Endothelial cell of hepatic sinusoid (primary cell): Measurements from ENCODE around the gene STOML3.
"Not testable (repeated sequence)": the region's sequence is repeated elsewhere in the genome, so short reads cannot be mapped to it uniquely, and the experiment has no call there.

ENCODE experiments used
- in situ Hi-C: cut with HindIII; loops from 2 replicates; pipeline ENCODE4 v1.10.0; 2017; ENCODE audit warnings: low sequenced_read_pairs

STOML3 gene, protein sequence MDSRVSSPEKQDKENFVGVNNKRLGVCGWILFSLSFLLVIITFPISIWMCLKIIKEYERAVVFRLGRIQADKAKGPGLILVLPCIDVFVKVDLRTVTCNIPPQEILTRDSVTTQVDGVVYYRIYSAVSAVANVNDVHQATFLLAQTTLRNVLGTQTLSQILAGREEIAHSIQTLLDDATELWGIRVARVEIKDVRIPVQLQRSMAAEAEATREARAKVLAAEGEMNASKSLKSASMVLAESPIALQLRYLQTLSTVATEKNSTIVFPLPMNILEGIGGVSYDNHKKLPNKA

DNA sequence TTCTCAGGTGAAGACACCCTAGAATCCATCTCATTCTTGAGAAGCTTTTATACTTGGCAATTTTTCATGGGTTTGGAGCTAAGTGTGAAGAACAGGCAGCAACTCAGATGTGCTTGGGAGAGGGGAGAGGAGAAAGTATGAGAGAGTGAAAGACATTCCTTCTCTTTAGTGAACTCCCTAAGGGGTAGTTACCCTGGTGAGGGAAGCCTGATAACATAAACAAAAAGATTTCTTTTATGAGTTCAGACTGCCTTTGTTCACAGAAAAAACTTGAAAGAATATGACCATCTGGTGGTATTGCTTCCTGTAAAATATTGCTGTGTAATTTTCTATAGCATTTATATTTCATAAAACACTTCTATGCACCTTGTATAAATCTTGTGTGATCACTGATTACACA lies at the start of gene STOML3:
STOML3 (minus strand) TSS at position 139 of the 400 bp plus-strand sequence; CDS start at position 29, 110 bp downstream.
- in situ Hi-C loops: no loop called here

DNA sequence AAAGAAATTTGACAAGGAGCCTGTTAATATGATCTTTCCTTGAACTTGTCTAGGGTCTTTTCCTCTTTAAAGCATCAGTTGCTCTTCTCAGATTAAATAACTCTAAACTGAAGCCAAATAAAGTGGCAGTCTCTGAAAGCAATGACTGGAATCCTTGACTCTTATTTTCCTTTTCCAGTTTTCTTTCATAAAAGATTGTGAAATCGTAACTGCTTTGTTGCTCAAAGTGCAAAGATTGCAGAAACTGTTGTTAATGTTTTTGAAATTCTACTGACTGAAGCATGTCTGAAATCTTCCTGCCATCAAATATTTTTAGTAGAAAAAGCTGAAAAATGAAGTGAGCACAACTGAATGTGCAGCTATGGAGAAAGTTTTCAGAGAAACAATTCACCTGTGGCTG lies 49.6 kb upstream of the STOML3 start:
- in situ Hi-C loops: no loop called here

DNA sequence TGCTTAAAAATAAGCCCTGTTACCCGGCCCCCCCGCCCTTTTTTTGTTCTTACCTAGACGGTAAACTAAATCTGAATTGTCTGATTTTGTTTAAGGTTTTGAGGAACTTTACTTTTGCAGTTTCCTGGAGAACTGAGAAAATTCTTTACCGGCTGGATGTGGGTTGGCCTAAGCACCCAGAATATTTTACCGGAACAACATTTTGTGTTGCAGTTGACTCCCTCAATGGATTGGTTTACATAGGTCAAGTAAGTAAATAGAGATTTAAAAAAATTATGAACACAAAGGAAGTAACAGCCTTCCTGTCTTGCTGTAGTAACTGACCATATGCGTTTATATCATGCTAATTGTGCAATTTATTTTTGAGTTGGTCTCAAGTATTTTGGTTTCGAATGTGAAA lies 48.4 kb upstream of the STOML3 start:
- in situ Hi-C loops: no loop called here

DNA sequence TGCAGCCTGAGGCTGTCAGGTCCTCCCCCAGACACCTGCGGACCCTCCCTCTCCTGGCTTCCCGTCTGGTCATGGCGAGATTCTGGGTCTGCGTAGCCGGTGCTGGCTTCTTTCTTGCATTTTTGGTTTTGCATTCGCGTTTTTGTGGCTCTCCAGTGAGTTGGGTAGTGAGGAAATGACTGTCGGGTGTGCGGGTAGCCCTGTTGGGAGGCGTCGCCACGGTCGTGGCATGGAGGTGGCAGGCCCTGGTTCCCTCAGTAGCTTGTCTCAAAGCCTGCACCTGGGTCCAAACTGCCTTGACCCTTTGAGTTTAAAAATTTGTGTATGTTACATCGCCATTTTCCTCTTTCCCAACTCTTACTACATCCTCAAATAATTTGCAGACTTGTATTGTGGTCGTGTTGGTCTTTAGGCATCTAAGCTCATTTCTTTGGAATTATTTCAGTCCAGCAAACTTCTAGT lies 48.0 kb upstream of the STOML3 start:
- in situ Hi-C loops: no loop called here

DNA sequence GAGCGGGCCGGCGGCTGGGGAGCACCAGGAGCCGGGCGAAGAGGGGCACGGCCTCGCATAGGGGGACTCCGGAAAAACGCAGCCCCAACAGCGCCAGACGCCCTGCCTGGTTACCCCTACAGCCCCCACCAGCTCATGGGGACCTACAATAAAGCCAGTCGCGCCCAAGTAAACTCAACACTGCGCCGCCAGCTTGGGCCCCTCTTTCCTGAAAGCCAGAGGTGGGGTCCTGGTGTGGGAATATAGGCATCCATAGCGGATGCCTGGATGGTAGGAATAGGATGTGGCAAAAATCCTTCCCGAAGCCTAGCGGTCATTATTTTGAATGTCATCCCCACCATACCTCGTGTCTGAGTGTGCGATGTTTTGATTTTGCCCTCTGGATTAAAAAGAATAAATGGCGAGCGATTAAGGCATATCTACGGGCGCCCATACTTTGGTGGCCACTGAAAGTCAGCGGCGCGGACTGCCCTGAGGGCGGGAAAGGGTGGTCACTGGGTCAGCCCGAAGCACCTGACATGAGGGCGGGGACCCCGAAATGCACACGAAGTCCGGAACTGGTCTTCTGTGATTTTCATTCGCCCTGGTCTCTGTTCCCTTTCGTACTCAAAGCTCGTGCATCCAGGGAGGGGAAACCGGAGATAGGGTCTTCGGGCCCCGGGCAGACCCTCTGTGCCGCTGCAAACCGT lies 47.4 kb upstream of the STOML3 start, which contains the start of the genes NHLRC3 and PROSER1:
NHLRC3 (plus strand) TSS at position 577 of the 689 bp plus-strand sequence. CDS start 184 bp downstream, outside the sequence.
PROSER1 (minus strand) TSS at position 210 of the 689 bp plus-strand sequence. CDS start 847 bp downstream, outside the sequence.
- in situ Hi-C loops: no loop called here

DNA sequence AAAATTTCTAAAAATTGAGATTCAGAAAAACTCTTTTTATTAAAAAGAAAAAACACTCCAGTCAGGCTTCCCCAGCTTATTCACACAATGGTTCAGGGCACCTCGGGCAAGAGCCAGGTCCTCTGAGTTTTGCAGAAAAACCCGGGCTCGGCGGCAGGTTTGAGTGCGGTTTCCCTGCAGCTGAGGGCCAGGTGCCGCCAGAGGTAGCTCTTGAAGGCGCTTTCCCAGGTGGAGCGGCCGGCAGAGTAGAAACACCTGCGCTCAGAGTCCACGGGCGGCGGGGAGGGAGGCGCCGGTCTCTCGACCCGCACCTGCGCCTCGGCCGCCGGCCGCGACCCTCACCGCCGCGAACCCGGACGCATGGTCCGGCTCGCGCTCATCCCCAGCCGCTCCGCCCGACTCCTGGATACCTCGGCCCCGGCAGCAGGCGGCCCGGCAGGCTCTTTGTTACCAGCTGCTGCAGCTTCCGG lies 46.8 kb upstream of the STOML3 start:
- in situ Hi-C loops: no loop called here

DNA sequence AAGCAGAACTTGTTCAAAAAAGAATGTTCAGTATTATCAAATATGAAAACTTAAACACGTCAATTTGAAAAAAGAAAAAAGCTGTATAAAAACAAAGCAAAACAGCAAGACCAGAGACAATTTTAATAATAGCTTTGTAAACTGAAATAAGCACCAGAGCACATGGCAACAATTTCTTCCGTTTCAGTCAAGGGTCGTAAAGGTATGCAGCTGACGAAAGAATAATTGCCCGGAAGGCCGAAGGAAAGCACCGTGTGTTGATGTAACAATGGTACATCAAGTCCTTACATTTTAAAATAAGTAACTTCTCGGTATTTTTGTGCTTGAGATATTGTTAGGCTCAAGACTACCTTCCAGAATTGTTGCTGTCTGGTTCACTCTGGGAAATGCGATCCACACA lies 45.6 kb upstream of the STOML3 start:
- in situ Hi-C loops: no loop called here

DNA sequence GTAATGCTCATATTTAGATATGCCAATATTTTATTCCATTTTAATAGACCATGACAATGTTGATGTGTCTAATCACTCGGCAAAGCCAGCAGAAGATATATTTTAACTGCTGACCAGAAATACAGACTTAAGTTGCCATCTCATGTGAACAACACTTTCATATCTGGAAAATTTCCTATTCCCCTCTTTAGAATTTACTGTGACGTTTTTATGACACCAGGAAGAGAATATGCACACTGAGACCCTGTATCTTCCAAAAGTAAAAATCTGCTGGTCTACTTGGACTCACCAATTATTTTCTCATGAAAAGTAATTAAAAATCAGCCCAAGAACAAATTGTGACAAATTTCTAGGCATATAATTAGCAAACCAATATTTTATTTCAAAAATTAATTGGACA lies 45.2 kb upstream of the STOML3 start:
- in situ Hi-C loops: no loop called here

DNA sequence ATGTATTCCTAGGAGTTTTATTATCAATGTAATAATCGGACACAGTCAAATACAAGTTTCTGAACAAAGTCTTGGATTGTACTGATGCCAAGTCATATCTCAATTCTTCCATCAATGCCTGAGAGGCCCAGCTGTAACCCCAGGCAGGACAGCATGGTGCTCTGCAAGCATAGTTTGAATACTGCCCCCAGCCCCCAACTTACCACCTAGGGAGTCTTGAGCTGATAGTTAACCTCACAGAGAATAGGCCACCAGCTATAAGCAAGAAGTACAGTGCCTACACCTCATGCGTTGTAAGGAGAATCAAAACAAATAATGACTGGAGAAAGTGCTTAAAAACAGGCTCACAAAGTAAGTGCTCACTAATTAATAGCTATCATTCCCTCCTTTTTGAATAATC lies 44.6 kb upstream of the STOML3 start:
- in situ Hi-C loops: no loop called here

DNA sequence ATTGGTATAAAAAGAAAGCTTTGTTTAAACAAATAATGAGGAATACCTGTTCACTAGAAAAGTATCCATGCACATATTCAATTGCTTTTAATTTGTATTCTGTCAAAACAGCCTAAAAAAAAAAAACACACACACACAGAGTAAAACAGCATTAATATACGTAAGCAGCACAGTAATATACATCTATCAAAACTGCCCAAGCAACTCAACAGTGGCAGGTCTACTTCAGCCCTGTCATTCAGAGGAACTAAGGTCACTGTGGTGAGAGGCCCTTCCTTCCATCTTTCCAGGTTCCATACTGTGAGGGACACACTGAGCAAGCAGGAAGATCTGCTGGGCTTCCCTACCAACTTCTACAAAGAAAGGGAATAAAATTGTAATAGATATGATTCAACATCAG lies 43.5 kb upstream of the STOML3 start:
- in situ Hi-C loops: no loop called here

DNA sequence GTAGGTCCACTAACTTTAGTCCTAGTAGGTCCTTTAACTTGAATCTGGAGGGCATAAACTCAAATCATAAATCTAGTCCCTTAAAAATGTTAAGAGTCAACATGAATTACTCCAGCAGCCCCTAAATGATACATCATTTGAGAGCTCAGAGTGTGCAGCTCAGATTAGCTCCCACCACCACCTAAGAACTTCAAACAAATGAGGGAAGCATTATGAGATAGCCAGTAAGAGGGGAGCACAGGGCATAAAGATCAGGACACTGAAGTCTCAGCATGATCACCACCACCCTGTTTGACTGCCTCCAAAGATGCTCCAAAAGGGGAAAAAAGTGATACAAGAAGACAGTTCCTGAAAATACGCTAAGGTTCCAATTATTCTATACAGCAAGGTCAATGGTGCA lies 41.5 kb upstream of the STOML3 start:
- in situ Hi-C loops: no loop called here

DNA sequence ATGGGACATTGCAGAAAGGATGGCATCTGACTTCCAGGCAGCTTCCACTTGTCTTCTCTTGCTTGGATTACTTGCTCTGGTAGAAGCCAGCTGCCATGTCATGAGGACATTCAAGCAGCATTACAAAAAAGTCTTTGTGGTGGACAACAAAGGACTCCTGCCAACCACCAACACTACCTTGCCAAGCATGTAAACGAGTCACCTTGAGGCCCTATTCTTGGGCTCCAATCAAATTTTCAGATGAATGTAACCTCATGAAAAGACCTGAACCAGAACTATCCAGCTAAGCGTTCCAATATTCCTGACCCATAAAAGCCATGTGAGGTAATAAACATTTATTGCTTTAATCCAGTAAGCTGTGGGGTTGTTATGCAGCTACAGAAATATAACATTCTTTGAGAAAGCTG lies 34.8 kb upstream of the STOML3 start:
- in situ Hi-C loops: no loop called here

DNA sequence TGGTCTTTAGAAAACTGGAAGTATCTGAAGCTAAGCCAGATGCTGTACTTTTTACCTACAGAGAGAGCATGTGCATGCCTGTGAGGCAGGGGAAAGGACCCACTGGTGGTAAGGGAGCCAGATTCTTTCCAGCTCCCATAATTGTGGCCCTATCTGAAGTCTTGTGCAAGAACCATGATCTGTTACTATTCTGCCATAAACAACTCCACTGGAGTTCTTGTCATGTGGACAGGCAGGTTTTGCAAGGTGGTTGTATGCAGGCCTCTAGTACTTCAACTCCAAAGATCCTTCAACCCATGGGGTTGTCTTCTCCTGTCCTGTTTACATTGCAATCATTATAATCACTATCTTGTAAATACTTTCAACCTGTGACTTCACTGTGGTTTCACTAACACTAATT lies 33.1 kb upstream of the STOML3 start:
- in situ Hi-C loops: no loop called here

DNA sequence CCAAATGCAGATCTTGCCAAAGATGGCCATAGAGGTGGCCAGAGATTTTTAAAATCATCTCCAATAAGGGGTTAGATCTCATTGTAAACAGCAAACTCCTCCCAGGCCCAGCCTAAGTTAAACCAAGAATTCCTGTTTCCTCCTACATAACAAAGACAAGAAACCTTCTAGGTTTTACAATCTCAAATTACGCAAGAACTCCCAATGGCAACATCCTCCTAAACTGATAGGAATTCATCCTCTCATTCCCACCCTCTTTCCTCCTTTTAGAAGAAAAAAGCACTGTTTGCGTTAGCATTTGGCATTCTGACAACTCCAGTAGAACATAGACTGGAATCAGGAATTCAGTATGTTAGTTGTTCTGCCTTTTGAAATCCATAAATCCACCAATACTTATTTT lies 32.7 kb upstream of the STOML3 start:
- in situ Hi-C loops: no loop called here

DNA sequence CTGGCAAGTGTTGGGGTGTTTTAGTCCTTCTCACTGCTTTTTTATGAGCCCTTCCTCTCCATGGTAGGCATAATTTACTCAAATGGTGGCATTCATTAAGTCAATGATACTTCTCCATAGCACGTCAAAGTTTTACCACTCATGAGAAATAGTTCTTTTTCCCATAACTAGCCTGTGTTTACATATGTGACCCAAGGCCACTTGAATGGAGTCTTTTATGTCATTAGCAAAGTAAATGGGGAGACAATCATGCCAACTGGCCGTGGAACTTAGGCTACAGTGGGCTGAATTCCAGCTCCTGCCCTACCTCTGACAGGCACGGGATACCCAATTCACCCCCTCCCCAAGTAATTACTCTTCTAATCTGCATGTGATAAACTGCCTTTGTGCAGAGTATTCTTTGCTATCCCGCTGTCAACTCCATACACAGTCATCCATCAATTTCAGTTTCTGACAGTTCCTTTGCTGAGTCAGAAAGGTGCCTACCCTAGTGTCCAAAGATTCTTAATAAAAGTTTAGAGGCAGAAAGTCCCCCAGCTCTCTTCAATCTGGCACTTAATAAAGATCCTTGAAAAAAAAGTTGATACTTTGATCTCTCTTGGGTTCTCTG lies 30.3 kb upstream of the STOML3 start:
- in situ Hi-C loops: no loop called here

DNA sequence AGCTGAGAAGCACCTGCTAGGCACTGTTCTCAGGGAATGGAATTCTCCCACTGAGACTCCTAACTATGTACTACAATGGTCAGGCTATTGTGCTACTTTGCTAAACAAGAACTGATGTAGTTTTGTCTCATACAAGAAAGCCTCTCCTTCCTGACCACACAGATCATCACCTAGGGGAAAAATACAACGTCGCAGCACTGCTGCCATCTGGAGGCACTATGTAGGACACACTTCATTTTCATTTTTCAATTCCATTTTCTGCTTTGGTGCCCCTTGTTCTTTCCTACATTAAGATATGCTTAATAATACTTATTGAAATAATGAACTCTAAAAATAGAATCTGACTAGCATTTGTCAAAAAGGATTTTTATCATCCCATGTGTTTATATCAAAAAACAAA lies 26.2 kb upstream of the STOML3 start:
- in situ Hi-C loops: no loop called here

DNA sequence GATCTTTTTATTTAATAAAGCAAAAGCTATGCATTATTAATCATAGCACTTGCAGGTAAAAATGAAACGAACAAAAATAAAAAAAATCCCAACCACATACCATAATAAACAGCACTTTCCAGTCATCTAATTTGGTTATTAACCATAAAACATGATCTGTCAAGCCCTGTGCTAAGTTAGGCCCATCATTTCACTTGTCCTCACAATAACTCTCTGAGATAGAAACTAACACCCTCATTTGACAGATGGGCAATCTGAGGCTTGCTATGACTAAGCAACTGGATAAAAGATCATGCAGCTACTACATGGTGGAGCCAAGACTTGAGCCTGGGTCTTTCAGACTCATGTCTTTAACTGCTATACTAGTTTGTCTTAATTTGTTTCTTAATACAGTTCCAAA lies 25.5 kb upstream of the STOML3 start:
- in situ Hi-C loops: no loop called here

DNA sequence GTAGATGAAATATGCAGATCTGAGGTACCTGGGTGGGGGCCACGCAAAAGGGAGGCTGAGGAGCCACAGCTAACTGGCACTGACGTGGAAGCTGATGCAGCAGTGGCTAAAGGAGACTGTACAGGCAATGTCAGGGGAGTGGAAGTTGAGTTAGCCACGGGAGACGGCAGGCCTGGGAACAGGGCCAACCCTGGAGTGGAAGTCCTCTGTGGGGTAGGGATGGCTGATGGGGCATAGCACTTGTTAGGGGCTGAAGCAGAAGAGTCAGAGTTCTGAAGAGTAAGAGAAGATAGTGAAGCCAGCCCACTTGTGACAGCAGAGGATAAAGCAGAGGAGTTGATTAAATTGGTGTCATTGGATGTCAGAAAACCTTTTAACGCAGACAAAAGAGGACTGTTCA lies 22.8 kb upstream of the STOML3 start:
- in situ Hi-C loops: no loop called here

DNA sequence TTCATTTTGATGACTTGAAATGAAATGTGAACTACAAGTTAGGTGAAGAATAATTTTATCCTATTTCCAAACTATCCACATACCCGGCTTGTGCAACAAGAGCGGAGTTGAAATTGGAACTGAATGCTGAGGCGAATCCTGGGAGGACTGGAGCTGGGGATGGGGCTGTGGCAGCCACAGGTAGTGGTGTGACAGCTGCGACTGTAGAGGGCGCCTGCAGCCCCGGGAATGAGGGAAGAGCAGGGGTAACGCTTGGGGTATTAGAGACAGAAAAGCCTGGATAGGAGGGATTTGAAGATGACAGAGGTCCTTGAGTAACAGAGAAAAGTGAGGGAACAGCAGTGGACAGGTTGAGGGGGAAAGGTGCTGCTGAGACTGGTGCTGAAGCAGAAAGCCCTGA lies 22.0 kb upstream of the STOML3 start:
- in situ Hi-C loops: no loop called here

DNA sequence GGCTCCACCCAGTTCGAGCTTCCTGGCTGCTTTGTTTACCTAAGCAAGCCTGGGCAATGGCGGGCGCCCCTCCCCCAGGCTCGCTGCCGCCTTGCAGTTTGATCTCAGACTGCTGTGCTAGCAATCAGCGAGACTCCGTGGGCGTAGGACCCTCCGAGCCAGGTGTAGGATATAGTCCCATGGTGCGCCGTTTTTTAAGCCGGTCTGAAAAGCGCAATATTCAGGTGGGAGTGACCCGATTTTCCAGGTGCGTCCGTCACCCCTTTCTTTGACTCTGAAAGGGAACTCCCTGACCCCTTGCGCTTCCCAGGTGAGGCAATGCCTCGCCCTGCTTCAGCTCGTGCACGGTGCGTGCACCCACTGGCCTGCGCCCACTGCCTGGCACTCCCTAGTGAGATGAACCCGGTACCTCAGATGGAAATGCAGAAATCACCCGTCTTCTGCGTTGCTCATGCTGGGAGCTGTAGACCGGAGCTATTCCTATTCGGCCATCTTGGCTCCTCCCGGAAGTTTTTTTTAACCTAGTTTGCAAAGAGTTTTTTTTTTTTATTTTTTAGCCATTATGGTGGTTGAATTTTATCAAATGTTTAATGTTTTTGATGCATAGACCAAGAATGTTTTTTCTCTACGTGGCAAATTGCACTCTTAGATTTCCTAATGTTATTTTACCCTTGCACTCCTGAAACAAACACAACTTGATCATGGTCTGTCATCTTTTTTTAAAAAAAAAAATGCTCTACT lies 15.9 kb upstream of the STOML3 start:
- in situ Hi-C loops: not testable (repeated sequence)

DNA sequence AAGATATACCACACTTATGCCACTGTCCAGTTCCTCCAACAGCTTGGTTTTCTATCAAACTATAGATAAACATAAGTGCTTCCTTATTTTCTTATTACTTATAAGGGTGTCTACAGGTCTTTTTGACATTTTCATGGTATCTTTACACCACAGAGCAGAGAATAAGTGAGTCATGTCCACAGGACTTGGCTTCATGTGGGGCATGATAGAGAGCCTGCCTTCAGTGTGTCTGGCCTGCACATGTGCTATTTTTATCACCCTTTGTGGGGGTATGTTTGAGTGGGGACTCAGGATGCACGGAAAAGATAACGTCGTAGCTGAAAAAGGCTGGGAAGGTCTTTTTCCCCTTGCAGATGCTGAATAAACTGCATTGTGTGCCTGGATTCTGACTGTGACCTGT lies 8.1 kb upstream of the STOML3 start:
- in situ Hi-C loops: no loop called here
